HG03196 (cell line): ENCODE results near the gene RBMS1.

ENCODE experiments used
- ATAC-seq: cut with Tn5 transposase; IDR thresholded peaks from one replicate; pipeline ENCODE4 v1.9.1; 2021; ENCODE audit not compliant: unreplicated experiment

The RBMS1 gene

GRCh38 chr2:160389875-160390274, 103.7 kb downstream of the RBMS1 start:
- no peak for ATAC-seq

GRCh38 chr2:160388464-160389263, 104.9 kb downstream of the RBMS1 start:
- no peak for ATAC-seq

GRCh38 chr2:160387558-160388262, 105.9 kb downstream of the RBMS1 start:
- ATAC-seq: no peak

GRCh38 chr2:160384791-160385190, 108.8 kb downstream of the RBMS1 start:
- ATAC-seq: no peak

GRCh38 chr2:160381425-160381951, 112.1 kb downstream of the RBMS1 start:
- ATAC-seq: no peak

DNA sequence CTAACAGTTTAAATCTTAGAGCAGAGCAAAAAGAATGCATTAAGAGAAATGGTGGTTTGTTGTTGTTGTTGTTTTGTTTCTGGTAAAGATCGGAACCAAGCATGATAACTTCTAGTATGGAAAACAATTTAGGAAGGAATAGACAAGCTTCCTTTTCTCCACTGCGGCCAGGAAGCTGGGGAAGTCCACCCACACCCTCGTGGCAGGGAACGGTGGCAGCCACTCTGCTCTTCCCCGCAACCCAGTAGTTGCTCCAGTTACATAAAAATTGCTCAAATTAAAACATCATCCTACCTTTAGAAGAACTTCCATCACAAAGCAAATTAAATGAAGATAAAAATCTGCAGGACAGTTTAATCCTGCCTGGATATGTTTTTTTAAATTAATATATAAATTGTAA, 113.0 kb downstream of the RBMS1 start:
- ATAC-seq: no peak

DNA sequence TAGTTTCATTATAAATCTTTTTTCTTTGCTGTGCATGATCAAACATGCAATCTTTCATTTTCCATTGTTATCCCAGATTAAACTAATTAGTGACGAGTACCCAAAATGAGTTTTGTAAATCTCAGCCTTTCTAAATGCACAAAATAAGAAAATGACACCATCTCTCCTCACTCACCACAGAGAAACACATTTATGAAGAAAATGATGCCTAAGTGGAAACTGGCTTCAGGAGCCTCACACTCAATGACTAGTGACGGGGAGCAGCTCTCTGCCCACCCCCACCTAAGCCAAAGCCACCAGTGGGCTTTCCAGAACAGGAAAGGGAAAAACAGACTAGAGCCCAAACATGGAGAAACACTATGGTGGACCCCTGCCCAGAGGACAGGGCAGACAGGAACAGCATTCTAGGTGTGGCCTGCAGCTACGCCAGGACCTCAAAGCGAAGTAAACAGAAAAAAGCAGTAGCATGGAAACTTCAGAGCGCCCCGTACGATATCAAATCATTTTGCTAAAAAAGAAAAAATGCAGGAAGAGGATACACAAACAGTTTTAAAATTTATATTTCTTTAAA, 113.5 kb downstream of the RBMS1 start:
- no peak for ATAC-seq

- ATAC-seq: no peak
Measured at GRCh38 chr2:160379399-160379798, 114.2 kb downstream of the RBMS1 start.

DNA sequence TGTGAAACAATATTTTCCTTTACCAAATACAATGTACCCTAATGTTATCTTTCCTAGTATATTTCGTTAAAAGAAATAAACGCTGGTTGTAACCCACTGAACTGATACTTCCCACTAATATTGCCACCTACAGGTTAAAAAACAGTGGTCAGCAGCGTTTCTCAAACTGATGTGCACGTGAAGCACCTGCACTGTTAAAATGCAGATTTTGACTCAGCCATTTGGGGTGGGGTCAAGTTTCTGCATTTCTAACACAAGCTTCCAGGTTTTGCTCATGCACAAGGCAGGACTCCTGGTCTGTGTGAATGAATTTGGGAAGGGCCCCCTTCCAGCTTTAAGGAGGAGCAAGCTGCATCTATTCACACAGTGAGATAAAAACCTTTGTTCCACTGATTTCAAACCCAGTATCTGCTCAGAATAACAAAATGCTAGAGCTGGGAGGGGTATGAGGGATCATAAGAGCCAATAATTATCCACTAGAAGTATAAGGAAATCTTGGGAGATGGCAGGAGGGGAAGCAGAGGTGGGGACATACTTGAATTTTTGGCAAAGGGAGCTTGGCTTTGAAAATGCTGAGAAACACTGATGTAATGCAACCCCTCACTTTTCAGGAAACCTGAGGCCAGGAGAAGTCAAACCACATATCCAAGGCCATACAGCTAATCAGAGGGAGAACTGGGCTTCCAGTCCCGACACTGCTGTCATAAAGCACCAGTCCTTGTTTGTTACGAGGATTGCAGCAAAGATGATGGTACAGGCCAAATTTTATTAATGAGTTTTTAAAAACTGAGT, 116.2 kb downstream of the RBMS1 start:
- no peak for ATAC-seq

DNA sequence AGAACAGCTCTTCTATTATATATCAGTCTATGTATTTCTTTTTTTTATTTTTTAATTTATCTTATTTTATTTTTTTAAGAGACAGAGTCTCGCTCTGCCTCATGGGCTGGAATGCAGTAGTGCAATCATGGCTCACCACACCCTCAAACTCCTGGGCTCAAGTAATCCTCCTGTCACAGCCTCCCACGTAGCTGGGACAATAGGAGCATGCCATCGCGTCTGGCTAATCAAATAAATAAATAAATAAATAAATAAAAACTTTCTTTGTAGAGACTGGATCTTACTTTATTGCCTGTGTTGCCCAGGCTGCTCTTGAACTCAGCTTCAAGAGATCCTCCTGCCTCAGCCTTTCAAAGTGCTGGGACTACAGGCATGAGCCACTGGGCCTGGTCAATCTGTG, 117.0 kb downstream of the RBMS1 start:
- no peak for ATAC-seq

GRCh38 chr2:160375802-160376469, 117.7 kb downstream of the RBMS1 start:
- no peak for ATAC-seq

DNA sequence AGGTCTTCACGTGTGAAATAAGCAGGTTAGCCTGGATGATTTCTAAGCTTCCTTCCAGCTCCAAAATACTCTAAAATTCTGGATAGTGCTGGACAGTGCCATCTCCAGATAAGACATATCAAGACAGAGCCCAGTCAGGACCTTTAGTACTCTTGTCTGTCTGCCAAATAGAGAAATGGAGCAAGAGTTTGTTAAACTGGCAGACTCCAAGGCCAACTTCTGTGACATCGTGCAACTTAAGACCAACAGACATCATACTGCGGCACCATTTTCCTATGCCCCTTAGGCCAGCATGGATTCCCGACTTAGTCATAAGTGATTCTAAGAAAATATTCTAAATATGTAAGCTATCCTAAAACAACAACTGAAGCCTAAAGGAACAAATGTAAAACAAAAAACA, 118.6 kb downstream of the RBMS1 start:
- no peak for ATAC-seq

DNA sequence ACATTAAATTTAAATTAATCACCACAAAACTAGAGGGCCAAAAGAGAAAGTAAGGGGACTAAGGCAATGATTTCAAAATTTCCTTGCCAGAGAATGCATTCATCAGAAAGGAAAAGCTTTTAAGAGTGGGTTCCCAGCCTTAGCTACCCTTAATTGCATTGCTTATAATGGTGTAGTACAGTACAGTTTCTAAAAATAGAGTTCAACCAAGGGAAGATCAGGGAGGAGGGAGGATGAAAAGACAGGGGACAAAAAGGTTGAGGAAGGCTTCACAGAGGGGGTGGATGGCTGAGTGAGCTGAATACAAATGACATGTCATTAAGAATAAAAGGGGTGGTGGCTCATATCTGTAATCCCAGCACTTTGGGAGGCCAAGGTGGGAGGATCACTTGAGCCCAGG, 119.9 kb downstream of the RBMS1 start:
- ATAC-seq: no peak

GRCh38 chr2:160373263-160373662, 120.3 kb downstream of the RBMS1 start:
- ATAC-seq: no peak

GRCh38 chr2:160372585-160372984, 121.0 kb downstream of the RBMS1 start:
- ATAC-seq: no peak

DNA sequence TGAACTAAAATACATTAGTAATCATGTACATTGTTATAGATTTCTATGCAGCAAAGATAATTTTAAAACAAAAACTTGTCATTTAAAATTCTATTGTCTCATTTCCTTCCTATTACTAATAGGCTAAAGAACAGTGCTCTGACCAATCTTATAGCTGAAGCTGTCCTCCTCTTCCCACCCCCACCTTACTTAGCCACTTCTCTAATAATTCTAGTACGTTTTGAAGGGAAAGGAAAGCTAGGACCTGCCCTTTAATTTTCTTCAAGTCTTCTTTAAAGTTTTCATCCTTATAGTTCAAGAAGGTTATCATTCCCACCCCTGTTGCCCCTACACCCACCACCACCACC, 121.6 kb downstream of the RBMS1 start:
- no peak for ATAC-seq

DNA sequence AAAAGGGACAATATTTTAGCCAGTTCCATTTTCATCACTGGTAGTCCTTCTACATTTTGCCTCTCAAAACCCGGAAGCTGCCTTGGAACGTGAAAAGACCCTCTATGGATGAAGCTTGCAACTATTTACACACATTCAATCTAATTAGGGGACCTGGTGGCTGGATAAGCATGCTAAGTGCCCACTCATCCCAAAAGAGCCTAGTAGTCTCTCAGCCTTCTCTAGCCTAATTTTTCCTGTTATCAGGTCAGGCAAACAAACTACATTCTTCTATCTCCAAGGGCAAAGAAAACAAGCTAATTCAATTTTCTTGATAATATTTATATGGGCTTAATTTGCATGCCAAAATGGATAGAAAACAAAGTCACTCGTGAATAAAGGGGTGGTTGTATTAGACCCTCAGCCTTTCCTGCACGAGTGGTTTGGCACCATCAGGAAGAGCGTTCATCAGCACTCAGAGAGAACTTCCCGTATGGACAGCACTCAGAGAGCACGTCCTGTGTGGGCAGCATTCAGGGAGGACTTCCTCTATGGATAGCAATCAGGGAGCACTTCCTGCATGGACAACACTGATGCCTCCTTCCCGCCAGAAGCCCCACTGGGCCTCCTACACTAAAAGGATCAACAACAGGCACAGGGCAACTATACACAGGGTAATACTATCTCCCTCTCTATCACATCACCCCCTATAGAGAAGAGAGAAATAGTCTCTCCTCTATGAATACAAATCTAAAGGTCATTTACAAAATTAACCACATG, 122.2 kb downstream of the RBMS1 start:
- no peak for ATAC-seq

DNA sequence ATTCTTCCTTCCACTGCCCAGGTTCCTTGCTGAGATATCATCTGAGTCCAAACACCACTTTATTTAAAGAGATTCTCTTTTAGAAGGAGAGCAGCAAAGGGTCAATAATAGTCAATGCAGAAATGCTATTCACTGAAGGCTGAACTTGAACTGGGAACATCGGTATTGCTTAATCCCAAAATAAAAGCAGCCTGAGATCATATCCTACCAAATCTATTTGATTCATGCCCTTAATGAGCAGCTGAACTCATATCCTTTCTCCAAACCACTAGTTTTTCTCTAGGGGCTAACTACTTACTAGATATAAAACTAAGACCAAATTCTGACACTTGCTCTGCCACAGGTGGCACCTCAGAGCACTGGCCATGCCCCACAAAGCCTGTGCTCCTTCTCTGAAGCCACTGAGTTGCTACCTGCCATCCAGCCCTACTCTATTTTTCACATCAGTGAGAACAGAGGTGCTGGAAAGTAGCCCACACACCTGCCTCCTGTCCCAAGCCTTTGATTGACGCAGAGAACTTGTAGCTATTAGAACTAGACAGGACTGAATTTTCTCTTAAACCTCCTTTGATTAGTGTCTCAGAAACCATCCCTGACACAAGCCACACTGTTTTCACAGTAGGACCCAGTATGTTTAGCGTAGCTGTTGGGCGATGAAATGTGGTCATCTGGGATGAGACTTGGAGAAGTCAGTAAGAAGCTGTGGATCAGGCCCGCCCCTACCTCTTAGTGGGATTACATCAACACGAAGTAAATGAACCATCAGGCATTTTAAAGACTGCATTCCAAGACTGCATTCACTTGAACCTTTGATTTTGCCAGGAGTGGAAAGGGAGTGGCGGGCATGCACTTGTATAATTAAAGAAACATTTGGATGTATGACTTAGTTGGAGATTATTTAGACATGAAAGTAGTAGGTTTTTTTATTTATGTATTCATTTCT, 124.3 kb downstream of the RBMS1 start:
- no peak for ATAC-seq

DNA sequence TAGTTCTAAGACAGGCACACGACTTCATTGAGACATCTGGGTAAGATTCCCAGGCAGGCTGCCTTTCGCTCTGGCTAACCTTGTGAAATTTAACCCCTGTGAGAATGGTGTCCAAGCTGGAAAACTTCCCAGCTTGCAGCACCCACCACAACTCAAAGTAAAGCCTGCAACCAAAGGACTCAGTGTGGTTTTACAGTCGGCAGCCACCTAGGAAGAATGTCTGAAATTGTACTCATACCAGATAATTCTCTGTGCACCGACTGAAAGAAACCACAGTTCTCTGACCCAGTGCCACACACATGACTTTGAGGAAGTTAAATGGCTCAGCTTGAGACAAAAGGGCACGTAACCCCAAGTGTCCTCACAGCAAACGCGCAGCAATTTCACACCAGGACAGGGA, 125.7 kb downstream of the RBMS1 start:
- ATAC-seq: no peak
